ENCODE measurements around the gene MED25. TPM values are rescaled to one million over a fixed set of nuclear protein-coding genes. Genes with fewer than 3 reads are reported as not detected.

Gene MED25
- total RNA-seq, 2 experiments from 2014 or later, result 35.7 to 38.7 TPM

DNA sequence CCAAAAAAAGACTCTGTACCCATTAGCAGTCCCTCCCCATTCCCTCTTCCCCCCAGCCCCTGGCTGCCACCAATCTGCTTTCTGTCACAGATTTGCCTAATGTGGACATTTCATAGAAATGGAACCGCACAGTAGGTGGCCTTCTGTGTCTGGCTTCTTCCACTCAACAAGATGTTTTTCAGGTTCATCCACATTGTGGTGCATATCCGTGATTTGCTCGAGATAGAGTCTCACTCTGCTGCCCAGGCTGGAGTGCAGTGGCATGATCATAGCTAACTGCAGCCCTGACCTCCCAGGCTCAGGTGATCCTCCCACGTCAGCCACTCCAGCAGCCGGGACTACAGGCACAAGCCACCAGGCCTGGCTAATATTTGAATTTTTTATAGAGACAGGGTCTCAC is 30.3 kb upstream of the MED25 start:
- Mint-ChIP-seq H3K4me1 (ENCODE audit: low read depth) (no peaks in the 10 kb centered on the region), H3K9me3 (no peaks in the 10 kb centered on the region), H3K4me3 (no peak overlapping the region), H3K27me3 (no peaks in the 10 kb centered on the region), H3K36me3 (ENCODE audit: low read depth) (peaks cover 34% of the 10 kb centered on the region), H3K27ac (no peak overlapping the region)
- DNase-seq (no peak), ATAC-seq (no peak)
- POLR2A ChIA-PET, result no interaction called here
- TF ChIP-seq CTCF (IDR thresholded peaks at IDR 0.05), result no peak
- CTCF ChIA-PET, result no interaction called here
- intact Hi-C loops (cut with micrococcal nuclease), result no loop called here

GRCh38 chr19:49788857-49789256 is 29.2 kb upstream of the MED25 start:
- intact Hi-C loops (cut with micrococcal nuclease), result no loop called here
- no peak for DNase-seq
- H3K9me3 Mint-ChIP-seq, result no peaks in the 10 kb centered on the region
- no peak for TF ChIP-seq CTCF (IDR thresholded peaks at IDR 0.05)
- CTCF ChIA-PET, result no interaction called here
- ATAC-seq, result no peak
- peaks cover 28% of the 10 kb centered on the region for H3K36me3 Mint-ChIP-seq (ENCODE audit: low read depth)
- H3K27ac Mint-ChIP-seq, result no peak overlapping the region
- peaks cover 4% of the 10 kb centered on the region for H3K4me1 Mint-ChIP-seq (ENCODE audit: low read depth)
- no peaks in the 10 kb centered on the region for H3K27me3 Mint-ChIP-seq
- H3K4me3 Mint-ChIP-seq, result no peak overlapping the region
- POLR2A ChIA-PET, result no interaction called here

- Mint-ChIP-seq H3K4me1 (ENCODE audit: low read depth) (peaks cover 4% of the 10 kb centered on the region), H3K27ac (no peak overlapping the region), H3K9me3 (no peaks in the 10 kb centered on the region), H3K4me3 (no peak overlapping the region), H3K36me3 (ENCODE audit: low read depth) (peaks cover 24% of the 10 kb centered on the region), H3K27me3 (no peaks in the 10 kb centered on the region)
- ATAC-seq (no peak), DNase-seq (no peak)
- CTCF ChIA-PET, result no interaction called here
- POLR2A ChIA-PET, result no interaction called here
- intact Hi-C loops (cut with micrococcal nuclease), result no loop called here
- TF ChIP-seq CTCF (IDR thresholded peaks at IDR 0.05), result no peak
These were observed 27.2 kb upstream of the MED25 start for GRCh38 chr19:49790866-49791265.

DNA sequence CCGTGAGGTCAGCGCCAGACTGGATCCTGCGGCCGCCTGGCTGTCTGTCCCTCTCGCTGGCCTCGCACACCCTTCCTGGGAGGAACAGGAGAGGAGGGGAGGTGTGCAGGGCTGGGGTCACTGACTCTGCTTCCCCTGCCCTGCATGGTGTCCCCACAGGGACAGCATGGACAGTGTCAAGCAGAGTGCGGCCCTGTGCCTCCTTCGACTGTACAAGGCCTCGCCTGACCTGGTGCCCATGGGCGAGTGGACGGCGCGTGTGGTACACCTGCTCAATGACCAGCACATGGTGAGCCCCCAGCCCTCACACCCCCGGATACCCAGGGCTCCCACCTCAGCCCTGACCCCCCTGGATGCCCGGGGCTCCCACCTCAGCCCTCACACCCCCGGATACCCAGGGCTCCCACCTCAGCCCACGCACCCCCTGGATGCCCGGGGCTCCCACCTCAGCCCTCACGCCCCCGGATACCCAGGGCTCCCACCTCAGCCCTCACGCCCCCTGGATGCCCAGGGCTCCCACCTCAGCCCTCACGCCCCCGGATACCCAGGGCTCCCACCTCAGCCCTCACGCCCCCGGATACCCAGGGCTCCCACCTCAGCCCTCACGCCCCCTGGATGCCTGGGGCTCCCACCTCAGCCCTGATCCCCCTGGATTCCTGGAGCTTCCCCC is 26.2 kb upstream of the MED25 start:
- H3K27me3 Mint-ChIP-seq, result no peaks in the 10 kb centered on the region
- H3K9me3 Mint-ChIP-seq, result no peaks in the 10 kb centered on the region
- no peak for TF ChIP-seq CTCF (IDR thresholded peaks at IDR 0.05)
- H3K27ac Mint-ChIP-seq, result no peak overlapping the region
- no peak overlapping the region for H3K4me3 Mint-ChIP-seq
- ChIA-PET CTCF (no interaction called here), POLR2A (no interaction called here)
- peaks cover 29% of the 10 kb centered on the region for H3K36me3 Mint-ChIP-seq (ENCODE audit: low read depth)
- no peak for ATAC-seq
- intact Hi-C loops (cut with micrococcal nuclease), result no loop called here
- peaks cover 4% of the 10 kb centered on the region for H3K4me1 Mint-ChIP-seq (ENCODE audit: low read depth)
- DNase-seq, result no peak

GRCh38 chr19:49792829-49793560 is 25.1 kb upstream of the MED25 start:
- Mint-ChIP-seq H3K27me3 (no peaks in the 10 kb centered on the region), H3K9me3 (no peaks in the 10 kb centered on the region), H3K36me3 (ENCODE audit: low read depth) (peaks cover 24% of the 10 kb centered on the region), H3K4me3 (no peak overlapping the region), H3K27ac (peak overlapping the region; percentile 74), H3K4me1 (ENCODE audit: low read depth) (peaks cover 4% of the 10 kb centered on the region)
- DNase-seq (no peak), ATAC-seq (no peak)
- intact Hi-C loops (cut with micrococcal nuclease), result no loop called here
- CTCF ChIA-PET, result interaction anchor here (1.0 kb wide), 1 partner anchor 17 kb away, joined by 3 read pairs; no protein-coding TSS in a partner anchor
- TF ChIP-seq CTCF (IDR thresholded peaks at IDR 0.05), result no peak
- POLR2A ChIA-PET, result interaction anchor here (0.6 kb wide), 1 partner anchor 17 kb away, joined by 3 read pairs; no protein-coding TSS in a partner anchor
